ENCODE data around the gene AP5S1. TPM values are rescaled to one million over a fixed set of nuclear protein-coding genes. Genes with fewer than 3 reads are reported as not detected.

AP5S1 gene
- total and polyA plus RNA-seq, 12 donors, result 9.6 to 50.3 (median 23.0) TPM

DNA sequence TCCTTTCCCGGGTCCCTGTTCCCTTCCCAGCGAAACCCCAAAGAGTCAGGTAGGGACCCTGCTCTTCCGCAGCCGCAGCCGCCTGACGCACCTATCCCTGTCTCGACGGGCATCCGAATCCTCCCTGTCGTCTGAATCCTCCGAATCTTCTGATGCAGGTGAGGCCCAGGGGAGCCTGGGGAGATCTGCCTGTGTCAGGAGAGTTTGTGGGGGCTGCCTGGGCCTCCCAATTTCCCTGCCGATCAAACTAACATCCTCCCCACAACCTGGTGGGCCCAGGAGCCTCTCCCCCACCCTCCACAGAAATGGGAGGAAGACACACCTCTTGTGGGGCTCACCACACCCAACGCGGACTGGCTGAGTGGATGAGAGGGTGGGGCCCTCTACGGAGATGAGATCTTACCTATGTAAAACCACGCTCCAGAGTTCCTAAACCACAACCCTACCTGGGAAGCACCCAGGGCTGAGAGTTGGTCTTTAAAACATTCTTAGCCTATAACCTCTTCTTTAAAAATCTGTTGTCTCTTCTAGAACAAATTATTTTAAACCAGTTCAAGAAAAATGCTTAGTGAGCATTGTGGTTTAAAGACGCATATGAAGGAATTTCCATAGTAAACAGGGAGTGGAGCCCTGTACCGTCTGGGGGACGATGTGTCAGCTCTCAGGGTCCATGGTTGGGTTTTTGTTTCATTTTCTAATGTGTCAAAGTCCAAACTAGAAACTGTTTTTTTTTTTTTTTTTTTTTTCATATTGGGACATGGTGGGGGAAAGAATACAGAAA, 22.6 kb upstream of the AP5S1 start:
- Histone ChIP-seq H3K27ac (no peak overlapping the region), H3K9me3 (replicated peaks in 1 of 3) (no peaks in the 10 kb centered on the region), H3K27me3 (no peaks in the 10 kb centered on the region), H3K4me1 (replicated peaks in 1 of 2) (peaks cover 0 to 28% of the 10 kb centered on the region in 2 donors), H3K36me3 (replicated peaks in 1 of 2) (peaks cover 0 to 25% of the 10 kb centered on the region in 2 donors), H3K4me3 (no peak overlapping the region)
- TF ChIP-seq POLR2A (IDR thresholded peaks at IDR 0.05) (no peak), CTCF (IDR thresholded peaks at IDR 0.05) (no peak)
- peak in 1 of 7 donors; percentile 21 for DNase-seq
- 80 to 83% (median 81%) methylated on average over 15 to 19 of the region's 19 CpGs for WGBS, 4 donors
- intact Hi-C loops (cut with DNase I), result no loop called here

- intact Hi-C loops (cut with DNase I), result no loop called here
- TF ChIP-seq POLR2A (IDR thresholded peaks at IDR 0.05) (no peak), CTCF (IDR thresholded peaks at IDR 0.05) (no peak)
- Histone ChIP-seq H3K4me1 (replicated peaks in 1 of 2) (peaks cover 0 to 28% of the 10 kb centered on the region in 2 donors), H3K4me3 (no peak overlapping the region), H3K36me3 (replicated peaks in 1 of 2) (peaks cover 0 to 31% of the 10 kb centered on the region in 2 donors), H3K9me3 (replicated peaks in 1 of 3) (no peaks in the 10 kb centered on the region), H3K27me3 (no peaks in the 10 kb centered on the region), H3K27ac (no peak overlapping the region)
- DNase-seq, result peak in 1 of 7 donors; percentile 22
- 79 to 86% (median 82%) methylated on average over 3 to 5 of the region's 5 CpGs for WGBS, 4 donors
These were observed 22.0 kb upstream of the AP5S1 start for GRCh38 chr20:3798373-3798768.

GRCh38 chr20:3798908-3799248, 21.5 kb upstream of the AP5S1 start:
- WGBS, 4 donors, result 82 to 94% (median 88%) methylated on average over 3 of the region's 3 CpGs
- Histone ChIP-seq H3K27me3 (no peaks in the 10 kb centered on the region), H3K4me3 (no peak overlapping the region), H3K36me3 (replicated peaks in 1 of 2) (peaks cover 0 to 36% of the 10 kb centered on the region in 2 donors), H3K4me1 (replicated peaks in 1 of 2) (peaks cover 0 to 28% of the 10 kb centered on the region in 2 donors), H3K9me3 (replicated peaks in 1 of 3) (no peaks in the 10 kb centered on the region), H3K27ac (no peak overlapping the region)
- DNase-seq, result no peak
- TF ChIP-seq POLR2A (IDR thresholded peaks at IDR 0.05) (no peak), CTCF (IDR thresholded peaks at IDR 0.05) (no peak)
- intact Hi-C loops (cut with DNase I), result no loop called here

DNA sequence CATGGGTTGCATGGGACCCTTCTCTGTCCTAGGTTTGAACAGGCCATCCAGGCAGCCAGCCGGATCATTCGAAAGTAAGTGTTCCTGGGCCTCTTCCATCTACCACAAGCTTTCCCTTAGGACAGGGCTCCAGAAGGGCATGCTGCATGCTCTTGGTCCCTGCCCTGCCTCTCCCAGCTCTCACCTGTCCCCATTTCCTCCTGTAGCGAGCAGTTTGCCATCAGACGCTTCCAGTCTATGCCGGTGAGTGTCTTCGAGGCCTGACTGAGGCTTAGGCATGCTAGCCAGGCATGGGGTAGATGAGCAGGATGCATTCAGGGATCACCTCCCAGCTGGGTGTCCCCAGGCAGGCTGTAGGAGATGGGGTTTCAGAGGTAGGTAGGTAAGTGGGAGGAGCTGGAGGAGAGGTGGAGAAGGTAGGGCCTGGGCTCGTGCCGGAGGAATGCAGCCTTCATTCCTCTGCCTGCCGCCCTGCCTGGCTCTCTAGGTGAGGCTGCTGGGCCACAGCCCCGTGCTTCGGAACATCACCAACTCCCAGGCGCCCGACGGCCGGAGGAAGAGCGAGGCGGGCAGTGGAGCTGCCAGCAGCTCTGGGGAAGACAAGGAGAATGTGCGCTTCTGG, 20.0 kb upstream of the AP5S1 start:
- no peaks in the 10 kb centered on the region for H3K27me3 ChIP-seq
- whole genome bisulfite sequencing, 4 donors, result 90 to 96% (median 94%) methylated on average over 18 of the region's 18 CpGs
- intact Hi-C loops (cut with DNase I), result no loop called here
- no peaks in the 10 kb centered on the region for H3K9me3 ChIP-seq (replicated peaks in 1 of 3)
- no peak overlapping the region for H3K27ac ChIP-seq
- TF ChIP-seq CTCF (IDR thresholded peaks at IDR 0.05) (no peak), POLR2A (IDR thresholded peaks at IDR 0.05) (no peak)
- peaks cover 0 to 46% of the 10 kb centered on the region in 2 donors for H3K36me3 ChIP-seq (replicated peaks in 1 of 2)
- H3K4me3 ChIP-seq, result no peak overlapping the region
- H3K4me1 ChIP-seq (replicated peaks in 1 of 2), result peaks cover 0 to 22% of the 10 kb centered on the region in 2 donors
- no peak for DNase-seq

Measured in adrenal gland (tissue), 12 donors.